Trophoblast cell (in vitro differentiated cells and primary cell): ENCODE data around the gene ERBB4.

Experiments
- DNase-seq, 2 donors: peaks; one replicate each; pipeline ENCODE4 v3.0.0-alpha.2; 2016
- H2AFZ ChIP-seq: 2 replicates; pipeline ENCODE4 v1.6.1; 2013; ENCODE audit warnings: low read length, moderate library complexity, mild to moderate bottlenecking; ENCODE audit not compliant: insufficient read depth, poor library complexity
- H2AK5ac ChIP-seq: 2 replicates; pipeline ENCODE4 v1.6.1; 2013; ENCODE audit warnings: mild to moderate bottlenecking, low read length
- H2BK120ac ChIP-seq: 2 replicates; pipeline ENCODE4 v1.6.1; 2013; ENCODE audit warnings: low read length, mild to moderate bottlenecking, moderate library complexity; ENCODE audit not compliant: insufficient read depth, poor library complexity
- H2BK12ac ChIP-seq: 2 replicates; pipeline ENCODE4 v1.6.1; 2013; ENCODE audit warnings: mild to moderate bottlenecking, low read length, moderate library complexity
- H2BK5ac ChIP-seq: 2 replicates; pipeline ENCODE4 v1.6.1; 2013; ENCODE audit warnings: low read length, low read depth, moderate library complexity, mild to moderate bottlenecking; ENCODE audit not compliant: poor library complexity
- H3K14ac ChIP-seq: 2 replicates; pipeline ENCODE4 v1.6.1; 2013; ENCODE audit warnings: mild to moderate bottlenecking, low read length
- H3K18ac ChIP-seq: 2 replicates; pipeline ENCODE4 v1.6.1; 2013; ENCODE audit warnings: mild to moderate bottlenecking, low read length
- H3K23ac ChIP-seq: 2 replicates; pipeline ENCODE4 v1.6.1; 2013; ENCODE audit warnings: low read length
- H3K27ac ChIP-seq: 2 replicates; pipeline ENCODE4 v1.5.1; 2013; ENCODE audit warnings: low read depth, mild to moderate bottlenecking, inconsistent platforms, low read length, moderate library complexity
- H3K27me3 ChIP-seq: 2 replicates; pipeline ENCODE4 v1.6.1; 2013; ENCODE audit warnings: inconsistent platforms, mild to moderate bottlenecking, low read length, moderate library complexity; ENCODE audit not compliant: insufficient read depth
- H3K36me3 ChIP-seq, 2 experiments: 1 replicate in 1 of 2; 2 replicates in 1 of 2; pipeline ENCODE4 v1.6.1; 2013; ENCODE audit warnings: low read length in 2 of 2, mild to moderate bottlenecking in 2 of 2, moderate library complexity in 1 of 2; ENCODE audit not compliant: insufficient read depth in 2 of 2, control insufficient read depth in 1 of 2
- H3K4ac ChIP-seq: 2 replicates; pipeline ENCODE4 v1.6.1; 2013; ENCODE audit warnings: low read depth, mild to moderate bottlenecking, low read length, moderate library complexity
- H3K4me1 ChIP-seq, 2 experiments: 1 replicate in 1 of 2; 2 replicates in 1 of 2; pipeline ENCODE4 v1.6.1; 2013; ENCODE audit warnings: low read length in 2 of 2, mild to moderate bottlenecking in 2 of 2, moderate library complexity in 1 of 2; ENCODE audit not compliant: insufficient read depth in 2 of 2, control insufficient read depth in 1 of 2
- H3K4me2 ChIP-seq: 2 replicates; pipeline ENCODE4 v1.6.1; 2013; ENCODE audit warnings: inconsistent platforms, mild to moderate bottlenecking, low read length, moderate library complexity
- H3K4me3 ChIP-seq: 2 replicates; pipeline ENCODE4 v1.5.1; 2013; ENCODE audit warnings: mild to moderate bottlenecking, low read depth, low read length, inconsistent platforms
- H3K79me1 ChIP-seq: one replicate; pipeline ENCODE4 v1.6.1; 2013; ENCODE audit warnings: low read length
- H3K79me2 ChIP-seq: 2 replicates; pipeline ENCODE4 v1.6.1; 2013; ENCODE audit warnings: low read length, mild to moderate bottlenecking; ENCODE audit not compliant: control insufficient read depth, insufficient read depth, poor library complexity
- H3K9ac ChIP-seq: 2 replicates; pipeline ENCODE4 v1.6.1; 2013; ENCODE audit warnings: mild to moderate bottlenecking, low read length
- H3K9me3 ChIP-seq: 2 replicates; pipeline ENCODE4 v1.6.1; 2013; ENCODE audit warnings: low read depth, mild to moderate bottlenecking, control low read depth, inconsistent platforms, low read length; ENCODE audit not compliant: insufficient read depth
- H4K12ac ChIP-seq: 2 replicates; pipeline ENCODE4 v1.6.1; 2013; ENCODE audit warnings: low read depth, mild to moderate bottlenecking, low read length, moderate library complexity
- H4K8ac ChIP-seq: 2 replicates; pipeline ENCODE4 v1.6.1; 2013; ENCODE audit warnings: low read depth, mild to moderate bottlenecking, low read length, moderate library complexity
- H4K91ac ChIP-seq: one replicate; pipeline ENCODE4 v1.6.1; 2013; ENCODE audit warnings: low read depth, mild to moderate bottlenecking, low read length, moderate library complexity
- WGBS: extraction: QIAGEN DNeasy Blood & Tissue Kit; methylation state at CpG from one replicate; pipeline ENCODE4 v1.1.7; 2013; ENCODE audit warnings: missing lambda C conversion rate; ENCODE audit not compliant: insufficient read length, insufficient coverage; ENCODE audit errors: extremely low coverage; 5-methylcytosine and 5-hydroxymethylcytosine counted together

Gene ERBB4

DNA sequence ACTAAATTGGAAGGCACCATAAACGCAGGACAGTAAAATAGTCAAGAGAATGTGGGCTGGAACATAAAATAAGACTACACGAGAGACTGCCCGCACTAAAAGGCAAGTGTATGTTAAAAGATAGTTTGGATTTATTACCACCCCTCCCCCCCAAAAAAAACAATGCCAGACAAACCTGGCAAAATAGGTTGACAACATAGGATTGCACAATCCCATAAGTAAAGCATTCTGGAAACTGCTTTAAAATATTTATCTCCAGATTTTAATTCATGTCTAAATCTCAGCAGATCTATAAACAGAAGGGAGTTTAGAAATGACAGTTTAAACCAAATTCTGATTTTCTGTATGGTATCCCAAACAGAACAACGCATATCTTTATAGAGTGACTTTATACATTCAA, 455.1 kb downstream of the ERBB4 start:
- no peaks in the 10 kb centered on the region for H3K4me1 ChIP-seq
- H3K27me3 ChIP-seq = no peaks in the 10 kb centered on the region
- no peak overlapping the region for H3K18ac ChIP-seq
- H3K4ac ChIP-seq = no peak overlapping the region
- H3K4me2 ChIP-seq = no peak overlapping the region
- H2BK5ac ChIP-seq = no peak overlapping the region
- no peak overlapping the region for H2BK120ac ChIP-seq
- no peak overlapping the region for H3K14ac ChIP-seq
- H4K12ac ChIP-seq = no peak overlapping the region
- H3K9me3 ChIP-seq = no peaks in the 10 kb centered on the region
- H3K79me1 ChIP-seq = no peaks in the 10 kb centered on the region
- H2AK5ac ChIP-seq = no peak overlapping the region
- H4K91ac ChIP-seq = no peak overlapping the region
- DNase-seq = no peak
- H2AFZ ChIP-seq = no peak overlapping the region
- no peak overlapping the region for H3K9ac ChIP-seq
- H3K4me3 ChIP-seq = no peak overlapping the region
- WGBS = no CpG with 5 or more reads among the region's 4 CpGs
- no peaks in the 10 kb centered on the region for H3K36me3 ChIP-seq
- no peak overlapping the region for H3K23ac ChIP-seq
- H3K27ac ChIP-seq = no peak overlapping the region
- no peaks in the 10 kb centered on the region for H3K79me2 ChIP-seq
- H2BK12ac ChIP-seq = no peak overlapping the region
- no peak overlapping the region for H4K8ac ChIP-seq

DNA sequence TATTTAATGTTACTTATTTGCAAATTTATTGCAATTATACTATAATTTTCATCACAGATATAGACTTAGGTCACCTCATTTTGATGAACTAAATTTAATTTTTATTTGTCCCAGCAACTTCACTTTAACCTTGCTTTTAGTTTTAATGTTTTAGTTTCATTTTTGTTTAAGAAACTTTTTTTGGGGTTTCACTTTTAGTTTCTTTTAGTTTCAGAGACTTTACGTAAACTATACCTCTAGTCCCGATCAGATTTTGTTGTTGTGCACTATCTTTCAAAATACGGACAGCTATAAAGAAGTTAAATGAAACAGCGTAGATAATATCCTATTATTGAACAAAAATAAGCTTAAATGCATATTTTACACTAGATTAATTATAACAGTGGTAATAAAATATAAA, 460.5 kb downstream of the ERBB4 start:
- H3K79me1 ChIP-seq = no peaks in the 10 kb centered on the region
- no peaks in the 10 kb centered on the region for H3K4me1 ChIP-seq
- H3K14ac ChIP-seq = no peak overlapping the region
- no peak overlapping the region for H2BK5ac ChIP-seq
- H3K4me2 ChIP-seq = no peak overlapping the region
- no peak overlapping the region for H3K23ac ChIP-seq
- no peak overlapping the region for H2AFZ ChIP-seq
- H3K27ac ChIP-seq = no peak overlapping the region
- H3K18ac ChIP-seq = no peak overlapping the region
- H2AK5ac ChIP-seq = no peak overlapping the region
- no peak overlapping the region for H4K91ac ChIP-seq
- no peaks in the 10 kb centered on the region for H3K9me3 ChIP-seq
- no peak overlapping the region for H3K4me3 ChIP-seq
- WGBS = no CpG with 5 or more reads among the region's 4 CpGs
- H2BK120ac ChIP-seq = no peak overlapping the region
- no peak overlapping the region for H4K12ac ChIP-seq
- H3K27me3 ChIP-seq = no peaks in the 10 kb centered on the region
- DNase-seq = no peak
- no peak overlapping the region for H2BK12ac ChIP-seq
- no peaks in the 10 kb centered on the region for H3K79me2 ChIP-seq
- no peaks in the 10 kb centered on the region for H3K36me3 ChIP-seq
- no peak overlapping the region for H3K4ac ChIP-seq
- no peak overlapping the region for H3K9ac ChIP-seq
- no peak overlapping the region for H4K8ac ChIP-seq

GRCh38 chr2:212076456-212076855, 462.1 kb downstream of the ERBB4 start:
- no peak overlapping the region for H3K23ac ChIP-seq
- no peak overlapping the region for H4K12ac ChIP-seq
- no peak overlapping the region for H2AFZ ChIP-seq
- no peak overlapping the region for H3K9ac ChIP-seq
- no peak overlapping the region for H3K27ac ChIP-seq
- H3K4me1 ChIP-seq = no peaks in the 10 kb centered on the region
- no peak overlapping the region for H2BK120ac ChIP-seq
- no peak overlapping the region for H2BK12ac ChIP-seq
- H3K14ac ChIP-seq = no peak overlapping the region
- H3K18ac ChIP-seq = no peak overlapping the region
- no peak overlapping the region for H4K91ac ChIP-seq
- H3K4me2 ChIP-seq = no peak overlapping the region
- H3K79me2 ChIP-seq = no peaks in the 10 kb centered on the region
- no CpG with 5 or more reads among the region's 4 CpGs for WGBS
- no peaks in the 10 kb centered on the region for H3K36me3 ChIP-seq
- no peaks in the 10 kb centered on the region for H3K9me3 ChIP-seq
- H3K27me3 ChIP-seq = no peaks in the 10 kb centered on the region
- no peak overlapping the region for H3K4me3 ChIP-seq
- DNase-seq = no peak
- no peak overlapping the region for H2BK5ac ChIP-seq
- H3K79me1 ChIP-seq = no peaks in the 10 kb centered on the region
- no peak overlapping the region for H4K8ac ChIP-seq
- H2AK5ac ChIP-seq = no peak overlapping the region
- no peak overlapping the region for H3K4ac ChIP-seq

DNA sequence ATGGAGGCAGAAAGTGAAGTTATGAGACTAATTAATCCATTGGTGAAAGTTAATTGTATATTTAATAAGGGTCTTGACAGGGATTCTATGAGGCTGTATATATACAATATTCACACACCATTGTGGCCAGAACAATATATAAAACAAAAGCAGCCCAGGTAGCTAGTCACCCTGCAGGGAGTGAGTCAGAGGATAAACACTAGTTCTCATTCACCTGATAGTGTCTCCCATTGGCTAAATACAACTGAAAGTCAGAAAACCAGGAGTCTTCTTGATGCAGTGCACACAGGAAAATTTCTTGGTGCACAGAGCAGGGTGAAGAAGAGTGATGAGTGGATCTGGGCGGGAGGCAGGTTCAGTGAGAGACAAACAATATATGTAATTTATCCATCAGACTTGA, 465.2 kb downstream of the ERBB4 start:
- no peak overlapping the region for H4K8ac ChIP-seq

More for the DNA sequence above, 465.2 kb downstream of the ERBB4 start:
- Histone ChIP-seq H4K12ac (no peak overlapping the region), H3K36me3 (no peaks in the 10 kb centered on the region), H3K79me2 (no peaks in the 10 kb centered on the region), H3K4me3 (no peak overlapping the region), H4K91ac (no peak overlapping the region), H3K14ac (no peak overlapping the region), H2AK5ac (no peak overlapping the region), H3K9me3 (no peaks in the 10 kb centered on the region), H2AFZ (no peak overlapping the region), H3K23ac (no peak overlapping the region), H3K4me2 (no peak overlapping the region), H2BK5ac (no peak overlapping the region), H3K27me3 (no peaks in the 10 kb centered on the region), H3K4ac (no peak overlapping the region), H2BK12ac (no peak overlapping the region), H2BK120ac (no peak overlapping the region), H3K27ac (no peak overlapping the region), H3K18ac (no peak overlapping the region), H3K79me1 (no peaks in the 10 kb centered on the region), H3K4me1 (no peaks in the 10 kb centered on the region), H3K9ac (no peak overlapping the region)
- DNase-seq = no peak
- no CpG with 5 or more reads among the region's 1 CpG for WGBS
